H9 (cell line): ENCODE data around the gene RNU5B-1. TPM values are rescaled to one million over a fixed set of nuclear protein-coding genes. Genes with fewer than 3 reads are reported as not detected.
"Not testable (repeated sequence)": the region's sequence is repeated elsewhere in the genome, so short reads cannot be mapped to it uniquely, and the experiment has no call there.

Source experiments
- DNase-seq: peaks from one replicate; pipeline ENCODE4 v3.0.0-alpha.2; 2017
- H2AFZ ChIP-seq: one replicate; pipeline ENCODE4 v1.6.1; 2013; ENCODE audit warnings: mild to moderate bottlenecking, low read length, control low read depth, moderate library complexity
- H2AK5ac ChIP-seq: 2 replicates; pipeline ENCODE4 v1.6.1; 2013; ENCODE audit warnings: low read length, control low read depth, mixed read lengths; ENCODE audit not compliant: insufficient read length
- H2BK120ac ChIP-seq: one replicate; pipeline ENCODE4 v1.6.1; 2013; ENCODE audit warnings: low read depth, mild to moderate bottlenecking, low read length, control low read depth, inconsistent platforms; ENCODE audit not compliant: poor library complexity, severe bottlenecking
- H2BK12ac ChIP-seq: 2 replicates; pipeline ENCODE4 v1.6.1; 2013; ENCODE audit warnings: low read length, control low read depth, mixed read lengths, low read depth; ENCODE audit not compliant: insufficient read length
- H2BK15ac ChIP-seq: 2 replicates; pipeline ENCODE4 v1.6.1; 2013; ENCODE audit warnings: low read depth, low read length, control low read depth
- H2BK20ac ChIP-seq: one replicate; pipeline ENCODE4 v1.6.1; 2013; ENCODE audit warnings: low read depth, mild to moderate bottlenecking, low read length, control low read depth, inconsistent platforms; ENCODE audit not compliant: poor library complexity, severe bottlenecking
- H2BK5ac ChIP-seq: 2 replicates; pipeline ENCODE4 v1.6.1; 2013; ENCODE audit warnings: low read length, control low read depth, mixed read lengths; ENCODE audit not compliant: insufficient read length
- H3K14ac ChIP-seq: 2 replicates; pipeline ENCODE4 v1.6.1; 2013; ENCODE audit warnings: low read length, control low read depth; ENCODE audit not compliant: insufficient read depth
- H3K18ac ChIP-seq: 2 replicates; pipeline ENCODE4 v1.6.1; 2013; ENCODE audit warnings: low read depth, mild to moderate bottlenecking, mixed read lengths, low read length, control low read depth; ENCODE audit not compliant: insufficient read length
- H3K23ac ChIP-seq: 2 replicates; pipeline ENCODE4 v1.6.1; 2013; ENCODE audit warnings: low read length, control low read depth, mixed read lengths, low read depth; ENCODE audit not compliant: insufficient read length
- H3K23me2 ChIP-seq: 2 replicates; pipeline ENCODE4 v1.6.1; 2013; ENCODE audit warnings: low read depth, mild to moderate bottlenecking, mixed read lengths, low read length, control low read depth; ENCODE audit not compliant: insufficient read length, poor library complexity, severe bottlenecking
- H3K27ac ChIP-seq: 2 replicates; pipeline ENCODE4 v1.5.1; 2013; ENCODE audit warnings: low read length, control low read depth, mixed read lengths, low read depth; ENCODE audit not compliant: insufficient read length
- H3K27me3 ChIP-seq: 2 replicates; pipeline ENCODE4 v1.6.1; 2013; ENCODE audit warnings: low read length, control low read depth, inconsistent platforms; ENCODE audit not compliant: insufficient read depth
- H3K4ac ChIP-seq: 2 replicates; pipeline ENCODE4 v1.6.1; 2013; ENCODE audit warnings: low read depth, mild to moderate bottlenecking, control low read depth, inconsistent platforms, low read length, moderate library complexity
- H3K4me1 ChIP-seq: 2 replicates; pipeline ENCODE4 v1.6.1; 2013; ENCODE audit warnings: low read length, control low read depth, inconsistent platforms; ENCODE audit not compliant: insufficient read depth
- H3K4me2 ChIP-seq: 2 replicates; pipeline ENCODE4 v1.6.1; 2013; ENCODE audit warnings: low read length, control low read depth, mixed read lengths; ENCODE audit not compliant: insufficient read length, insufficient read depth
- H3K56ac ChIP-seq: 2 replicates; pipeline ENCODE4 v1.6.1; 2013; ENCODE audit warnings: low read depth, mild to moderate bottlenecking, mixed read lengths, low read length, control low read depth; ENCODE audit not compliant: insufficient read length
- H3K79me1 ChIP-seq: 2 replicates; pipeline ENCODE4 v1.6.1; 2013; ENCODE audit warnings: low read depth, mild to moderate bottlenecking, moderate library complexity, low read length, control low read depth, inconsistent platforms; ENCODE audit not compliant: insufficient read depth, poor library complexity, severe bottlenecking
- H3K79me2 ChIP-seq: 2 replicates; pipeline ENCODE4 v1.6.1; 2013; ENCODE audit warnings: low read length, control low read depth, inconsistent platforms; ENCODE audit not compliant: insufficient read depth
- H3K9ac ChIP-seq: 2 replicates; pipeline ENCODE4 v1.6.1; 2013; ENCODE audit warnings: low read length, control low read depth, mixed read lengths; ENCODE audit not compliant: insufficient read length; ENCODE audit errors: extremely low read depth
- H3K9me3 ChIP-seq: one replicate; pipeline ENCODE4 v1.6.1; 2013; ENCODE audit warnings: low read depth, low read length, inconsistent platforms; ENCODE audit not compliant: control insufficient read depth
- H3T11ph ChIP-seq: one replicate; pipeline ENCODE4 v1.6.1; 2013; ENCODE audit warnings: mild to moderate bottlenecking, low read length, control low read depth, inconsistent platforms
- H4K20me1 ChIP-seq: one replicate; pipeline ENCODE4 v1.6.1; 2013; ENCODE audit not compliant: control insufficient read depth, insufficient read length, insufficient read depth
- H4K5ac ChIP-seq: 2 replicates; pipeline ENCODE4 v1.6.1; 2013; ENCODE audit warnings: low read depth, mild to moderate bottlenecking, mixed read lengths, low read length, control low read depth; ENCODE audit not compliant: insufficient read length
- H4K8ac ChIP-seq: replicated peaks from 2 replicates; pipeline ENCODE4 v1.6.1; 2013; ENCODE audit warnings: low read length, control low read depth, mixed read lengths, low read depth; ENCODE audit not compliant: insufficient read length
- H4K91ac ChIP-seq: 2 replicates; pipeline ENCODE4 v1.6.1; 2013; ENCODE audit warnings: low read depth, mild to moderate bottlenecking, moderate library complexity, mixed read lengths, low read length, control low read depth; ENCODE audit not compliant: insufficient read length
- H3K27ac Mint-ChIP-seq, 3 experiments: 2 replicates in 2 of 3; 3 replicates in 1 of 3; pipeline ENCODE4 v1.8.0; 2020 to 2021; ENCODE audit warnings: mixed read lengths in 3 of 3, mild to moderate bottlenecking in 1 of 3, moderate library complexity in 1 of 3
- H3K27me3 Mint-ChIP-seq: 2 replicates; pipeline ENCODE4 v1.8.0; 2021; ENCODE audit warnings: low read depth, mild to moderate bottlenecking, moderate library complexity, mixed read lengths
- H3K36me3 Mint-ChIP-seq, 3 experiments: 2 replicates in 2 of 3; 3 replicates in 1 of 3; pipeline ENCODE4 v1.8.0; 2020 to 2021; ENCODE audit warnings: low read depth in 3 of 3, mixed read lengths in 3 of 3; ENCODE audit not compliant: insufficient read depth in 1 of 3
- H3K4me1 Mint-ChIP-seq, 2 experiments: 2 replicates each; pipeline ENCODE4 v1.8.0; 2020; ENCODE audit warnings: mixed read lengths in 2 of 2
- H3K4me3 Mint-ChIP-seq, 2 experiments: 2 replicates in 1 of 2; 3 replicates in 1 of 2; pipeline ENCODE4 v1.8.0; 2020 to 2021; ENCODE audit warnings: mild to moderate bottlenecking in 2 of 2, mixed read lengths in 2 of 2, moderate library complexity in 1 of 2
- H3K9me3 Mint-ChIP-seq, 2 experiments: 2 replicates in 1 of 2; 3 replicates in 1 of 2; pipeline ENCODE4 v1.8.0; 2020; ENCODE audit warnings: mild to moderate bottlenecking in 2 of 2, mixed read lengths in 2 of 2, moderate library complexity in 1 of 2
- CTCF ChIP-seq: fragments of 200-600 bp; sonication (generic); conservative IDR thresholded peaks from 3 replicates; pipeline ENCODE4 v1.8.0; 2021; ENCODE audit warnings: antibody characterized with exemption, mild to moderate bottlenecking
- WGBS: extraction: QIAGEN DNeasy Blood & Tissue Kit; methylation state at CpG from one replicate; pipeline ENCODE4 v1.1.7; 2013; ENCODE audit warnings: missing lambda C conversion rate, low lambda C conversion rate, mixed read lengths; ENCODE audit not compliant: insufficient read length; ENCODE audit errors: extremely low coverage; 5-methylcytosine and 5-hydroxymethylcytosine counted together
- total RNA-seq: library from RNA; stranded (reverse); gene quantifications from 2 replicates; pipeline ENCODE4 v1.2.1, GENCODE V29; 2021

The RNU5B-1 gene
- total RNA-seq, 1 experiment from 2014 or later: not detected

GRCh38 chr15:65349338-65349737, 44.9 kb downstream of the RNU5B-1 start:
- Histone ChIP-seq H2BK120ac (no peak overlapping the region), H3K14ac (no peak overlapping the region), H3K18ac (no peak overlapping the region), H3K4me2 (no peak overlapping the region), H2BK12ac (no peak overlapping the region), H3K4me1 (no peaks in the 10 kb centered on the region), H2BK20ac (no peak overlapping the region), H3K4ac (no peak overlapping the region), H4K5ac (no peak overlapping the region), H3K79me2 (no peaks in the 10 kb centered on the region), H2AFZ (no peak overlapping the region), H3K23me2 (no peaks in the 10 kb centered on the region), H3K9me3 (no peaks in the 10 kb centered on the region), H3K9ac (no peak overlapping the region), H3K27me3 (no peaks in the 10 kb centered on the region), H3K56ac (no peak overlapping the region), H2BK15ac (no peak overlapping the region), H2BK5ac (no peak overlapping the region), H3K27ac (no peak overlapping the region), H3K79me1 (no peaks in the 10 kb centered on the region), H3T11ph (no peak overlapping the region), H4K20me1 (no peaks in the 10 kb centered on the region), H2AK5ac (no peak overlapping the region), H3K23ac (no peak overlapping the region), H4K8ac (no peak overlapping the region), H4K91ac (no peak overlapping the region)
- WGBS: no CpG with 5 or more reads among the region's 8 CpGs
- Mint-ChIP-seq H3K27me3 (peaks cover 27% of the 10 kb centered on the region), H3K4me1 (peaks cover 3 to 13% of the 10 kb centered on the region in 2 experiments), H3K27ac (no peak overlapping the region), H3K36me3 (peaks cover 16 to 23% (median 19%) of the 10 kb centered on the region in 3 experiments), H3K9me3 (peaks cover 8 to 27% of the 10 kb centered on the region in 2 experiments; a peak in 4 of 5 replicates), H3K4me3 (no peak overlapping the region)
- no peak for TF ChIP-seq CTCF
- no peak for DNase-seq

GRCh38 chr15:65351972-65352371, 47.5 kb downstream of the RNU5B-1 start:
- not testable (repeated sequence) for H2BK12ac ChIP-seq, H3K27ac ChIP-seq, H3K9ac ChIP-seq, H2BK5ac ChIP-seq, H3K23me2 ChIP-seq, H2AK5ac ChIP-seq, H2BK20ac ChIP-seq, H3K27ac Mint-ChIP-seq, H4K8ac ChIP-seq, H3K27me3 ChIP-seq, H4K5ac ChIP-seq, H3K4me2 ChIP-seq, H3K56ac ChIP-seq, H3K23ac ChIP-seq, H2BK15ac ChIP-seq, H3T11ph ChIP-seq, H3K79me2 ChIP-seq, H3K79me1 ChIP-seq, H2AFZ ChIP-seq, H4K20me1 ChIP-seq, H3K18ac ChIP-seq, H3K9me3 ChIP-seq, H3K4me1 ChIP-seq, H3K4me3 Mint-ChIP-seq, H3K4ac ChIP-seq, H2BK120ac ChIP-seq, H3K14ac ChIP-seq, DNase-seq, H4K91ac ChIP-seq
- peaks cover 8 to 28% of the 10 kb centered on the region in 2 experiments for H3K9me3 Mint-ChIP-seq
- peaks cover 18 to 27% (median 19%) of the 10 kb centered on the region in 3 experiments for H3K36me3 Mint-ChIP-seq
- peaks cover 14 to 16% of the 10 kb centered on the region in 2 experiments for H3K4me1 Mint-ChIP-seq
- peaks cover 47% of the 10 kb centered on the region for H3K27me3 Mint-ChIP-seq
- no CpG with 5 or more reads among the region's 1 CpG for WGBS
